Measurements from ENCODE around the gene LHFPL3.
"Not testable (repeated sequence)": the region's sequence is repeated elsewhere in the genome, so short reads cannot be mapped to it uniquely, and the experiment has no call there.

LHFPL3 gene

DNA sequence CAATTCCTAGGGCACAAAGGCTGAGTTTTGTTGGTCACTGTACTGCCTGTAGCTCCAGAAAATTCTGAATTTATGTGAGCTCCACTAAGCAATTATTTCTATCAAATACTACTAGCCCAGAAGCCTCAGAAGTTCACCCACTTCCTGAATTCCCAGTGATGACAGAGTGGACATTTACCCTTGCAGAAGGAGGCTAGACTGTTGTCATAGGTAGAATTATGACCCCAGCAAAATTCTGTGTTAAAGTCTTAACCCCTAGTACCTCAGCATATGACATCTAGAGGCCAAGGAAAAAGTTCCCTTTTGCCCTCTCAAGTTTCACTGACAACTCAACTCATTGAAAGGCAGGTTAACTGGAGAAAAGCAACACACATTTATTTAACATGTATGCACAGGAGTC is 606.9 kb downstream of the LHFPL3 start:
- no peak for DNase-seq (ENCODE audit: low spot score)

DNA sequence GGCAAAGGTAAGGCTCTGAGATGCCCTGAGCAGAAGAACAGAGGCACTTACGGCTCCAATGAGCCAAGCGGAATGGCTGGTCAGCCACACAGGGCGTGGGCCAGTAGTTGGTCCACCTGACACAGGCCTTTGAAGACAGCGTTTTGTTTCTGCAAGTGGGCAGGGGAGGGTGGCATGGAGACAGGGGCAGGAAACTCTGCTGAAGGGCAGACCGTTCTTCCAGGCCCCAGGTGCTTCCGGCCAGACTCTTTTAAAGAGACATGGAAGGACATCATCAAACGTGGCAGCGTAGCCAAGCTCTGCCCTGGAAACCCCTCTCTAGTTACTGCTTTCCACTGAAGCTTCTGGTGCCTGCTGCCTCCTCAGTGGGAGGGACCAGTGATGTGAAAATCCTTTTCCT is 608.1 kb downstream of the LHFPL3 start:
- DNase-seq (ENCODE audit: low spot score) = no peak

DNA sequence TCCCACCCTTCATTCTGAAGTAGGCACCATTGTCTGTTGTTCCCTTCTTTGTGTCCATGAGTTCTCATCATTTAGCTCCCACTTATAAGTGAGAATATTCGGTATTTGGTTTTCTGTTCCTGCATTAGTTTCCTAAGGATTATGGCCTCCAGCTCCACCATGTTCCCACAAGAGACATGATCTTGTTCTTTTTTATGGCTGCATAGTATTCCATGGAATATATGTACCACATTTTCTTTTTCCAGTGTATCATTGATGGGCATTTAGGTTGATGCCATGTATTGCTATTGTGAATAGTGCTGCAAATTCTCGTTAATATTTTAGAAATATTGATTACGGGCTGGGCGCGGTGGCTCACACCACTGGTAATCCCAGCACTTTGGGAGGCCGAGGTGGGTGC is 609.1 kb downstream of the LHFPL3 start:
- DNase-seq (ENCODE audit: low spot score) = not testable (repeated sequence)

DNA sequence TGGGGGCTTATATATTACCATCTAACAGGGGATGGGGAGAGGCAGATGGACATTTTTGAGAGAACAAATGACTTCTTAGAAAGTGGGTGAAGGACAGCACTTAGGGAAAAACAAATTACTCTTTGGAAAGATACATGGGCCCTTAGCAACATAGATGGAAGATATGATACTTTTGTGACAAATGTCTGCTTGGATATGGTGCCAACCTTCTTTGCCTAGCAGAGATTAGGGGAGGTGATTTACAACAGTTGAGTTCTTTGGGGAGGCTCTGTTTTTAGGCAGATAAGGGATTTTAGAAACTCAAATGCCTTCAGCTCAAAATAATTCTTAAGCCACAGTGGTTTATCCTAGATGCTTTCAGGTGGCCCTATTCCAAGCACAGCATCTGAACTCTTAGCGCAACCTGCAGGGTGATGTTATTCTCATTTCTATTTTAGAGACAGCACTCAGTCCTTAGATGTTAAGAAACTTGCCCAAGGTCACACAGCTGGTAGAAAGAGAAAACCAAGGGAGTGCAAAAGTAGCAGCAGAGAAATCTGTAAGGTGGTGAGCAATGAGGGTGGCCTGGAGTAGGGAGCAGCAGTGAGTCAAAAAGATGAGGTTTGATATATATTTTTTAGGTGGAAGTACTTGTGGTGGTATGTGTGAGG is 610.5 kb downstream of the LHFPL3 start:
- DNase-seq (ENCODE audit: low spot score) = no peak

DNA sequence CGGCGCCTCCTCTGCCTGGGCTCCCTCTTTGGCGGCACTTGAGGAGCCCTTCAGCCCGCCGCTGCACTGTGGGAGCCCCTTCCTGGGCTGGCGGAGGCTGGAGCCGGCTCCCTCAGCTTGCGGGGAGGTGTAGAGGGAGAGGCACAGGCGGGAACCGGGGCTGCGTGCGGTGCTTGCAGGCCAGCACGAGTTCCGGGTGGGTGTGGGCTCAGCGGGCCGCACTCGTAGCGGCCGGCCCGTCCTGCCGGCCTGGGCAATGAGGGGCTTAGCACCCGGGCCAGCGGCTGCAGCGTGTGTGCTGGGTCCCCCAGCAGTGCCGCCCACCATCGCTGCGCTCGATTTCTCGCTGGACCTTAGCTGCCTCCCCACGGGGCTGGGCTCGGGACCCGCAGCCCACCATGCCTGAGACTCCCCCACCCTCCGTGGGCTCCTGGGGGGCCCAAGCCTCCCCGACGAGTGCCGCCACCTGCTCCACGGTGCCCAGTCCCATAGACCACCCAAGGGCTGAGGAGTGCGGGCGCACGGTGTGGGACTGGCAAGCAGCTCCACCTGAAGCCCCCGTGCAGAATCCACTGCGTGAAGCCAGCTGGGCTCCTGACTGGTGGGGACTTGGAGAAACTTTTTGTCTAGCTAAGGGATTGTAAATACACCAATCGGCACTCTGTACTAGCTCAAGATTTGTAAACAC is 611.8 kb downstream of the LHFPL3 start:
- no peak for DNase-seq (ENCODE audit: low spot score)

DNA sequence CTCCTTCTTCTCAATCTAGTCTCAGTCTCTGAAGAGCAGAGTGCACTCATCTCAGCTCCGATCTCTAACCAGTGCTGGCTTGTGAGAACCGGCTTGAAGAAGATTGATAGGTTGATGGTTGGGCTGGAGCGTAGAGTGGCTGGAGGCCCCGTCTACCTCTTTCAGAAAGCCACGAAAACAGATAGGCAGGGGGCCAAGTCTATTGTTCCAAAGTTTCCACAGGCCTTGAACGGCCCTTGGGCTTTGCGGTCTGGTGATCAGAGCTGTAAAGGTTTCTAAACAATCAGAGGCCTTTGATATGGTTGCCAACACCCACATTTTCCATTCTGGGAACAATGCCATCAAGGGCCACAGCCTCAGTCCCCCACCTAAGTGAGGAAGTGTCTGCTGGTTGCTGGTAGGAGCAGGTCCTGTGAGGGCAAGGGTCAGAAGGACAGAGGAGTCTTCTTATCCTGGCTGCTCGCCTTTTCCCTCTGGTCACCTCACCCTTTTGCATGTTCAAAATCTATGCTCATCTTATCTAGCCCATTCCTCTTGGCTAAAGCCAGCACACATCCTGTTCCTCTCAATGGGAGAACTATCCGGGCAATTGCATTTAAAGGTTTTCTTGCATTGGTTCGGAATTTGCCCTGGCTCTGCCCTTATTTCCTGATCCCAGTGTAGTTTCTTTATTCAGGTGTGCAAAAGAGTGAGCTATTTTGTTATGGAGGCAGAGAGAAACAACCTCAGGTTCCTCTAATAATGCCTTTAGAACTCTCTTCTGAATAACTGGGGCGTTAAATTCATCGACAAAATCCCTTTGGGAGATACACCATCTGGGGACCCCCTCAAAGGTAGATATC is 615.3 kb downstream of the LHFPL3 start:
- DNase-seq (ENCODE audit: low spot score) = no peak

DNA sequence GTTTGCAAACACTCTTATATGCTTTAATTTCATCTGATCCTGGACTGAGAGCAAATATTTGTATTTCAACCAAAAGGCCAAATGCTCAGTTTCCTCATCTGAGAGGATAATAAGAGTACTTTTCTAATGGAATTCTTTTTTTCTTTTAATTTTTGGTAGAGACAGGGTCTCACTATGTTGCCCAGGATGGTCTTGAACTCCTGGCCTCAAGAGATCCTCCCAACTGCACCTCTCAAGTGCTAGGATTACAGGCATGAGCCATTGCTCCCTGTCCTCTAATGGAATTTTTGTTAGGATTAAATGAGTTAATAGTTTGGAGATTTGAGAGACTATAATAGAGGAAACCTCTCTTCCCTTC is 617.2 kb downstream of the LHFPL3 start:
- no peak for DNase-seq (ENCODE audit: low spot score)

DNA sequence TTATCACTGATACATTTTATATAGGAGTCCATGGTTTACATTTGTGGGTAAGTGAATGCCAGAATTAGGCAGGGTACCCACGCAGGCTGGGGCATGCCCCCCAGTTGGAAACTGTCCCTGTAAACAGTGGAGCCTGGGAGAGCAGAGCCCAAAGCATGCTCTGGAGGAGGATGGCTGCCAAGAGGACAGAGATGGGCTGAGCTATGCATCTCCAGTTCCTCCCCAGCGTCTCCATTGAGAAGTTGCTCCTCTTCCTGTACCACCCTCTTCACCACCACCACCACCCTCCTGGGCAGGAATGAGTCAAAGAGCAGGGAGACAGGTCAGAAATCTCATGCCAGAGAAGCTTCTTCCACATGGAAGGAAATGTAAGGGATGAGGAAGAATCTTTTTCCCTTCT is 617.9 kb downstream of the LHFPL3 start:
- no peak for DNase-seq (ENCODE audit: low spot score)

DNA sequence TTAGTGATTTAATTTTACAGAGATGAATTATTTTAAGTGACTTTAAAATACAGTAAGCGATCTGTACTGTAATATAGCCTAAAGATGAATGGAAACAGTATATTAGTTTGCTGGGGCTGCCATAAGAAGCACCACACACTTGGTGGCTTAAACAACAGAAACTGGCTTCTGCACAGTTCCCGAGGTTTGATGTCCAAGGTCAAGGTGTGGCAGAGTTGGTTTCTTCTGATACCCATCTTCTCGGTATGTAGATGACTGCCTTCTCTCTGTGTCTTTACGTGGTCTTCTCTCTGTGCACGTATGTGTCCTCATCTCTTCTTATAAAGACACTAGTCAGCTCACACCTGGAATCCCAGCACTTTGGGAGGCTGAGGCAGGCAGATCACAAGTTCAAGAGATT is 621.6 kb downstream of the LHFPL3 start:
- DNase-seq (ENCODE audit: low spot score) = no peak

DNA sequence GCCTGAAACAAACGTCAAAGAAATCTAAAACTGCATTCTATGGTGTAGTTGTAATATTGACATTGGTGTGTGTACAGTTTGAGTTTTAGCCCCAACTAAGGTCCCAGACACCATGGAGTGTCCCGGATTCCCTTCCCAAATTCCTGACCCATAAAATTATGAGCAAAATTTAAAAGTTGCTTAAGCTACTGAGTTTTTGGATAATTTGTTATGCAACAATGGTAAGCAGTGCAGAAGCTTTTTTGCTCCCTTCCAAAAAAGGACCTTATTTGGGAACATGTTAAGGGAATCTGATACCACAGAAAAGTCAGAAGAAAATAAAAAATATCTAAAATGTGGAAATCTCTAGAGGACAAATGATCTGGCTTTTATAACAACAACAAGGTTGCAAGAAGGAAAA is 622.4 kb downstream of the LHFPL3 start:
- no peak for DNase-seq (ENCODE audit: low spot score)

DNA sequence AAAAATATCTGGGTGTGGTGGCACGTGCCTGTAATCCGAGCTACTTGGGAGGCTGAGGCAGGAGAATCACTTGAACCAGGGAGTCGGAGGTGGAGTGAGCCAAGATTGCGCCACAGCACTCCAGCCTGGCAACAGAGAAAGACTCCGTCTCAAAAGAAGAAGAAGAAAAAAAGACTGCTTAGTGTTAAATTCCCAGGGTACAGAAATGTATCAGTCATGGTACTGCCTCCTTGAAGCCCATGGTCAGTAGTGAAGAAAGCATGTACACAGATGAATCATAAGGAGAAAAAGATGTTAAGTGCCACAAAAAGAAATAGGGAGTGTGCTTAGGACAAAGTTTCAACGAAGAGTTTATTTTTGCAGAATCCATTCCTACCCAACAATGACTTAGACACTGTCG is 623.1 kb downstream of the LHFPL3 start:
- DNase-seq (ENCODE audit: low spot score) = no peak

DNA sequence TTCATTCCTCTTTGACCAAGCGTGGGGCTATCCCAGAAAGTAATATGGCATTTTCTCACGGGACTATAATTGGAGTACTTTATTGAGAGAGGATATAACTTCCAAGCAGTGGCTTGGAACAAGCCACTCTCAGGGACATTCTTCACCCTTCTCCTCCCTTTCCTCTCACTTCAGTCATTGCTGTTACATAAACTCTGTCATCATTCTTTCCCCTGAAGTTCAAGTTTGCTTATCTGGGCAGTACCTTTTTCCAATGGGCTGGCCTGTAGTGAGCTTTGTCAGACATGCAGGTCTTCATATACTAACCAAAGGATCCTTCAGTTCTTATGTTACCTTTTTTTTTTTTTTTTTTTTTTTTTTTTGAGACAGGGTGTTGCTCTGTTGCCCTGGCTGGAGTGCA is 626.9 kb downstream of the LHFPL3 start:
- no peak for DNase-seq (ENCODE audit: low spot score)

Measured in HuH-7.5 (cell line).